ENCODE measurements around the gene FHIT.

DNA sequence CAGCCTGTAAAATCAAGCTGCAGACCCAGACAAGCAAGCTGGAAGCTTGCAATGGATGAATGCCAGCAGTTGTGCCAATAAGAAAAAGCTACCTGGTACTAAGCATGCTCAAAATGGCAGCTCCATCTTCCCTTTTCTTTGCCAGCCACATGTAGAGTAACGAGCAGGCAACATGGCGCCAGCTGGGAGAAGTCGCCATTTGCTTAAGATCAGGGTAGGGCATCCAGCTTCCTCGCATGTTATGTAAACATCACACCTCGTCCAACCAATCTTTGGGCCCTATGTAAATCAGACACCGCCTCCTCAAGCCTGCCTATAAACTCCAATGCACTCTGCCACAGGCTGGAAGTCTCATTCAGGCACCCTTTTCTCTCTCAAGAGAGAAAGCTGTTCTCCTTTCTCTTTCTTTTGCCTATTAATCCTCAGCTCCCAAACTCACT lies 973.9 kb downstream of the FHIT start:
- TF ChIP-seq POLR2A (IDR thresholded peaks at IDR 0.05): no peak
- TF ChIP-seq, protein P1, sequence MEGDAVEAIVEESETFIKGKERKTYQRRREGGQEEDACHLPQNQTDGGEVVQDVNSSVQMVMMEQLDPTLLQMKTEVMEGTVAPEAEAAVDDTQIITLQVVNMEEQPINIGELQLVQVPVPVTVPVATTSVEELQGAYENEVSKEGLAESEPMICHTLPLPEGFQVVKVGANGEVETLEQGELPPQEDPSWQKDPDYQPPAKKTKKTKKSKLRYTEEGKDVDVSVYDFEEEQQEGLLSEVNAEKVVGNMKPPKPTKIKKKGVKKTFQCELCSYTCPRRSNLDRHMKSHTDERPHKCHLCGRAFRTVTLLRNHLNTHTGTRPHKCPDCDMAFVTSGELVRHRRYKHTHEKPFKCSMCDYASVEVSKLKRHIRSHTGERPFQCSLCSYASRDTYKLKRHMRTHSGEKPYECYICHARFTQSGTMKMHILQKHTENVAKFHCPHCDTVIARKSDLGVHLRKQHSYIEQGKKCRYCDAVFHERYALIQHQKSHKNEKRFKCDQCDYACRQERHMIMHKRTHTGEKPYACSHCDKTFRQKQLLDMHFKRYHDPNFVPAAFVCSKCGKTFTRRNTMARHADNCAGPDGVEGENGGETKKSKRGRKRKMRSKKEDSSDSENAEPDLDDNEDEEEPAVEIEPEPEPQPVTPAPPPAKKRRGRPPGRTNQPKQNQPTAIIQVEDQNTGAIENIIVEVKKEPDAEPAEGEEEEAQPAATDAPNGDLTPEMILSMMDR (IDR thresholded peaks at IDR 0.05): no peak
